Activated CD8-positive, alpha-beta memory T cell treated with anti-CD3 and anti-CD28 coated beads for 48 hours (primary cell): ENCODE measurements around the gene HIBADH.
"Not testable (repeated sequence)": the region's sequence is repeated elsewhere in the genome, so short reads cannot be mapped to it uniquely, and the experiment has no call there.

Experiments used
- DNase-seq, 3 experiments: peaks; one replicate each; pipeline ENCODE4 v3.0.0-alpha.2; 2020; ENCODE audit warnings: low read depth in 2 of 3, low spot score in 2 of 3

The HIBADH gene

DNA sequence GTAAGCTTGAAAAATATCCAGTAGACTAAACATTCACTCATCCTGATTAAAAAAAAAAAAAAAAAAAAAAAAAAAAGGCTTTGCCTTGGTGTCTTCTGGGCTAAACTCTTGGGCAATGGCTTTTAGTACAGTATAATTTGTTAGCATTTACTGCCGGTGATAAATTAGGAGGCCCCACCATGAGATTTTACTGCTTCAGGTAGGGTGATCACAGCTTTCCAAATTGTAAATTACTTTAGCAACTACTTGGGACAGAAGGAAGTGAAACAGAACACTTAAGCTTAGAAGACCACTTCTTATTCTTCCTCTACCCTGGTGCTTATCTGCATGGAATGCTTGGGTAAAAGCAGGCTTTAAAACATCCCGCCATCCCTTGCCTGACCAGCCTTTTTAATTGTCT lies 152.1 kb downstream of the HIBADH start:
- DNase-seq: no peak

DNA sequence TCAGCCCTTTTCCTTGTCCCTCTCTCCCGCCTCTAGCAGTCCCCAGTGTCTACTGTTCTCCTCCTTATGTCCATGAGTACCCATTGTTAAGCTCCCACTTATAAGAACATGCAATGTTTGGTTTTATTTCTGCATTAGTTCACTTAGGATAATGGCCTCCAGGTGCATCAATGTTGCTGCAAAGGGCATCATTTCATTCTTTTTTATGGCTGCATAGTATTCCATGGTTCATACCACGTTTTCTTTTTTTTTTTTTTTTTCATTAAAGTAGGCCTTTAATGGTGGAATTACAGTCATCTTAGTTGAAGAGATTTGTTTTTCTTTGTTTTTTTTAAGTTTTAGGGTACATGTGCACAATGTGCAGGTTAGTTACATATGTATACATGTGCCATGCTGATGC lies 160.8 kb downstream of the HIBADH start:
- not testable (repeated sequence) for DNase-seq

DNA sequence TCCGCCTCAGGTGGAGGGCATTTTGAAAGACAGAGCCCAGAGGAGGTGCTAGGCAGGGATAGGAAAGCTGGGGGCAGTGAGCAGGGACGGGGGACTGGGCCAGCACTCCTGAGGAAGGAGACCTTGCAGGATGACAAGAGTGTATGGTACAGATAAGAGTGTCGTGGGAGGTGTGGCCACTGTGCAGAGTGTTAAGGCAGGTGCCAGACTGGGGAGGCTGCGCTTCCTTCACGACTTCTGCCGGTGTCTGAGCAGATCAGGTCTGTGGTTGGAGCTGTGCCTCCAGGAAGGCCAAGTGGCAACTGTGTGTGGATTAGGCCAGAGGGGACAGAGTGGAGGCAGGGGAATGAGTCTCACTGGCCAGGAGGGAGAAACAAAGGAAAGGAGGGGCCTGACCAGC lies 161.7 kb downstream of the HIBADH start:
- DNase-seq: no peak

DNA sequence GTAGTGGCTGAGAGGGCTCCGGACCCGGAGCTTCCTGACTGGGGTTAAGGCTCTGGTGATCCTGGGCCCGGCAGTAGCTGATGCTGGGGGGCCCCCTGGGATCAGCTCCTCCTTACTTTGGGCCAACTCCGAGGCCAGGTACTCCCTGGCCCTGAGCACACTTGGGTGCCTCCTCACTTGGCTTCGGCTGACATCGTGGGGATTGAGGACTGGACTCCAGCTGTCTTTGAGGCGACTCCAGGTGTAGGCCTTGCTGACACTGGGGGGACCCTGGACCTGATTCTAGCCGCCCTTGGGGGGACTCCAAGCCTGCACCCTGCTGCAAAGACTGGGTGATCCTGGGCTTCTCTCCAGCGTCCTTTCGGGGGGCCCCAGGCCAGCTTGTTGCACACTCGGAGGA lies 170.5 kb downstream of the HIBADH start:
- no peak for DNase-seq

DNA sequence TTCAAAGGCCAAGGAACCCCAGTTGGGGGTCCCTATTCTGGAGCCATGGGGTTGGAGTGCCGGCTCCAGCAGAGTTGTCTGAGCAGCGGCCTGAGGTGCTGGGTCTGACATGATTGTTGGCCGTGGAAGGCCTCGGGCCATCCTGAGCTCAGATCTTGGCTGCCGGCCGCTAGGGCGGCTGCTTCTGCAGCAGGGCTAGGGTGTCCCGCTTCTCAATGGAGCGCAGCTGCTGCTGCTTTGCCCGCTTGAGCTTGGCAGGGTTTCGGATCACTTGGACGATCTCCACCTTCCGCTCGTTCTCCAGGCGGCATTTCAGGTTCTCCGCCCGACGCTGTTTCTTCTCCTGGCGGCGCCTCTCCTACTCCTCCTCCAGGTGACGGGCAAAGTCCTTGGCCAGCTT lies 171.1 kb downstream of the HIBADH start:
- DNase-seq: no peak

DNA sequence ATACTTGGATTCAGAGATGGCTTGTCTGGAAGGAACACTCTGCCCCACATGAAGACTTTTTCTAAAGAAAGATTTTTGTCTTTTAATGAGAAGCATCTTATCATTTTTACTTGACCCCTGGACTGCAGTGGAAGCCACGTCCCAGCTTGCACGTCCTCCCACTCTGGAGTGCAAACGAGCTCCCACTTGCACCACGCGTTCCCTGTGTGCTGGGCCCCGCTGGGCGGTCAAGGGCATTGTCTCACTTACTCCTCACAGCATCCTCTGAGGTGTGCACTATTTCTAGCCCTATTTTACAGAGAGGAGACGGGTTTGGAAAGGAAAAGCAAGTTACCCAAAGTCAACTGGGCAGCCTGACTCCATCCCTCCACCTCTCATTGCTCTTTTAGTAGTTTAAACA lies 175.2 kb downstream of the HIBADH start:
- DNase-seq: no peak

DNA sequence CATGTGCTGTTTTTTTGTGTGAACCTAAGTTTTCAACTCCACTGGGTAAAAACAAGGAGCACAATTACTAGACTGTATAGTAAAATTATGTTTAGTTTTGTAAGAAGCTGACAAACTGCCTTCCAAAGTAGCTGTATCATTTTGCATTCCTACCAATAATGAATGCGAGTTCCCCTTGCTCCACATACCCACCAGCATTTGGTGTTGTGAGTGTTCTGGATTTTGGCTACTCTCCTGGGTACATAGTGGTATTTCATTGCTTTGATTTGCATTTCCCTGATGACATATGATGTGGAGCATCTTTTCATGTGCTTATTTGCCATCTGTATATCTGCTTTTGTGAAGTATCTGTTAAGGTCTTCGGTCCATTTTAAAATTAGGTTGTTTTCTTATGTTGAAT lies 178.2 kb downstream of the HIBADH start:
- DNase-seq: no peak

DNA sequence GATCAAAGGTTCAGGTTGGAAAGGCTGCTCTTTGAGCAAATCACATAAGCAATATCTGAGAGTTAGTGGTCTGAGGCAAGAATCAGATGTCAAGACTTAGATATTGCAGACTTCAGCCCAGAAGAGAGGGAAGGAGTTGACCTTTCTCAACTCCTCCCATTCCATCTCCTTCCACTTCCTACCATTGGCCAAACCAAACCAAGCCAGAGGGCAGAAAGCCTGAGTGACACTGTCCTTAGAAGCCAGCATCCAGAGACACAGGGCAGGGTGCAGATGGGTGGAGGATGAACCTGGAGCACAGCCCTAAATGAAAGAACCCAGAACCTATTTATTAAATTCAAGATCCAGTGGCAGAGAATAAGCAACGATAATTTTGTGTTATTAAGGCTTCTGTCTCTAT lies 180.5 kb downstream of the HIBADH start:
- DNase-seq: no peak

DNA sequence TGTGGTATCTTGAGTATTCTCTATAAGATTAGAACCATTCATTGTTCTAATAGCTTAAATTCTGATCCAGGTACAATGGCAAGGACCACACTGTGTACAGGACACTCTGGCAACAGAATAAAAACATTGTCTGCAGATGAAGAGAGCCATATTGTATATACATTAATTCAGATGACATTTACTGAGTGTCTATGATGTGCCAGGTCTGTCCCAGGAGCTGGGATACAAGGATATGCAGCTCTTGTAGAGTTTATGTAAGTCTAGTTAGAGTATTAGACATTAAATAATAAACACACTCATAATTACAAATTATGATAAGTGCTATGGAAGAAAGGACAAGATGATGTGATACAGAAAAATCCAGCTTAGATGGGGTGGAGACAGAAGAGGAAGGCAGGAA lies 184.1 kb downstream of the HIBADH start:
- DNase-seq: no peak

DNA sequence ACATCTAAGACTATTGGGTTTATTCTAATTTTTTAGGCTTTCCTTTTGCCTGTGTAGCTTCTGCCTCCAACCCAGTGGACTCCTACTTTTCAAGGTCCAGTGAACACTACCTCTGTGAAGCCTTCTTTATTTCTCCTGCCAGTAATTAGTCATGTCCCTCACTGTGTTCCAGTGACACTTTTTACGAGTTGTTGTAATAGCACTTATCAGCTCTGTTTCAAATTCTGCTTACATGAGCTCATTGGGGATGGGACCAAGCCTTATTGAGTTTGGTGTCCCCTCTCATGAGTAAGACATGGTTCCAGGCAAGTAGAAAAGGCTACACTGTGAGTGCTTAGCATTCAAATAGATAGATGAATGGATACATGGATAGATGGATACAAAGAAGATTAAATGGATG lies 184.6 kb downstream of the HIBADH start:
- no peak for DNase-seq

DNA sequence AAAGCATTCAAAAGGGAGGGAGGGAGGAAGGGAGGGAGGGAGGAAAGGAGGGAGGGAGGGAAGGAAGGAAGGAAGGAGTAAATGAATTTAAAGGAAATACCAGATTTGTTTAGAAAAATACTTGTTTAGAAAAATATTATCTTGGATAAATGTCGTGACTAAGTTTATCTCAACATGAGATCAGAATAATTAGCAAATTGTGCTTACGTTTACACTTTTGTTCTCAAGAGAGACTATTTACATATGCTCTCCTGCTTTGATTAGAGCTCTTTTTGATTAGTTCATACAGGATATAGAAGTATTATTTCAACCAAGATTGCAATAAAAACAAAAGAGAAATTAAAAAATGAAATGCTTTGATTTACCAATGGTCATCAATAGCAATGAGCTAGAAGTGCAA lies 186.2 kb downstream of the HIBADH start:
- no peak for DNase-seq
